Activated CD8-positive, alpha-beta T cell treated with anti-CD3 and anti-CD28 coated beads for 36 hours (primary cell): ENCODE measurements around the gene VCX2. TPM values are rescaled to one million over a fixed set of nuclear protein-coding genes. Genes with fewer than 3 reads are reported as not detected.

Experiments used
- ATAC-seq: fragments of 200-7000 bp; cut with Tn5 transposase; one replicate; pipeline ENCODE4 v1.10.0; 2021; ENCODE audit warnings: mild to moderate bottlenecking, moderate library complexity
- CTCF ChIA-PET: fragments of 350-600 bp; sonication (Branson Sonifier 250); formaldehyde crosslinking; loops from one replicate; lab custom pipeline; 2021; ENCODE audit warnings: antibody characterized with exemption; lab: Charles Lee
- POLR2A ChIA-PET: fragments of 350-600 bp; sonication (Branson Sonifier 250); formaldehyde crosslinking; loops from one replicate; lab custom pipeline; 2021; ENCODE audit warnings: antibody characterized with exemption; lab: Charles Lee
- DNase-seq: peaks from one replicate; pipeline ENCODE4 v3.0.0-alpha.2; 2020
- H3K27ac Mint-ChIP-seq: one replicate; pipeline ENCODE4 v1.8.0; 2021; ENCODE audit warnings: mild to moderate bottlenecking, mixed read lengths
- H3K27me3 Mint-ChIP-seq: one replicate; pipeline ENCODE4 v1.8.0; 2021; ENCODE audit warnings: mixed read lengths
- H3K36me3 Mint-ChIP-seq: one replicate; pipeline ENCODE4 v1.8.0; 2021; ENCODE audit warnings: low read depth, mixed read lengths
- H3K4me1 Mint-ChIP-seq: one replicate; pipeline ENCODE4 v1.8.0; 2021; ENCODE audit warnings: low read depth, mixed read lengths
- H3K4me3 Mint-ChIP-seq: one replicate; pipeline ENCODE4 v1.8.0; 2021; ENCODE audit warnings: mild to moderate bottlenecking, moderate library complexity, mixed read lengths
- H3K9me3 Mint-ChIP-seq: one replicate; pipeline ENCODE4 v1.8.0; 2021; ENCODE audit warnings: mixed read lengths
- intact Hi-C: fragments of 100-400 bp; cut with micrococcal nuclease; formaldehyde crosslinking; loops from one replicate; pipeline ENCODE4 v1.10.0; 2022
- total RNA-seq, 2 experiments: library from RNA; stranded (reverse); gene quantifications; one replicate each; pipeline ENCODE4 v1.2.3, GENCODE V29; 2021
- TF ChIP-seq, protein P1 (sequence below): fragments of 200-600 bp; IDR thresholded peaks from one replicate; pipeline ENCODE4 v1.8.0; 2022; ENCODE audit warnings: antibody characterized with exemption, mild to moderate bottlenecking

The VCX2 gene
- total RNA-seq, 2 experiments from 2014 or later = not detected

GRCh38 chrX:8140986-8141744 is 29.9 kb downstream of the VCX2 start:
- ATAC-seq (no peak), DNase-seq (no peak)
- intact Hi-C loops = no loop called here
- H3K4me1 Mint-ChIP-seq = no peaks in the 10 kb centered on the region
- H3K4me3 Mint-ChIP-seq = no peak overlapping the region
- peaks cover 2% of the 10 kb centered on the region for H3K36me3 Mint-ChIP-seq
- POLR2A ChIA-PET = no interaction called here
- no peaks in the 10 kb centered on the region for H3K9me3 Mint-ChIP-seq
- CTCF ChIA-PET = no interaction called here
- H3K27me3 Mint-ChIP-seq = no peaks in the 10 kb centered on the region
- TF ChIP-seq, protein P1, sequence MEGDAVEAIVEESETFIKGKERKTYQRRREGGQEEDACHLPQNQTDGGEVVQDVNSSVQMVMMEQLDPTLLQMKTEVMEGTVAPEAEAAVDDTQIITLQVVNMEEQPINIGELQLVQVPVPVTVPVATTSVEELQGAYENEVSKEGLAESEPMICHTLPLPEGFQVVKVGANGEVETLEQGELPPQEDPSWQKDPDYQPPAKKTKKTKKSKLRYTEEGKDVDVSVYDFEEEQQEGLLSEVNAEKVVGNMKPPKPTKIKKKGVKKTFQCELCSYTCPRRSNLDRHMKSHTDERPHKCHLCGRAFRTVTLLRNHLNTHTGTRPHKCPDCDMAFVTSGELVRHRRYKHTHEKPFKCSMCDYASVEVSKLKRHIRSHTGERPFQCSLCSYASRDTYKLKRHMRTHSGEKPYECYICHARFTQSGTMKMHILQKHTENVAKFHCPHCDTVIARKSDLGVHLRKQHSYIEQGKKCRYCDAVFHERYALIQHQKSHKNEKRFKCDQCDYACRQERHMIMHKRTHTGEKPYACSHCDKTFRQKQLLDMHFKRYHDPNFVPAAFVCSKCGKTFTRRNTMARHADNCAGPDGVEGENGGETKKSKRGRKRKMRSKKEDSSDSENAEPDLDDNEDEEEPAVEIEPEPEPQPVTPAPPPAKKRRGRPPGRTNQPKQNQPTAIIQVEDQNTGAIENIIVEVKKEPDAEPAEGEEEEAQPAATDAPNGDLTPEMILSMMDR = no peak
- no peak overlapping the region for H3K27ac Mint-ChIP-seq

- DNase-seq (no peak), ATAC-seq (no peak)
- intact Hi-C loops = no loop called here
- ChIA-PET CTCF (no interaction called here), POLR2A (no interaction called here)
- TF ChIP-seq, protein P1 = no peak
- H3K27ac Mint-ChIP-seq = no peak overlapping the region
- peaks cover 2% of the 10 kb centered on the region for H3K36me3 Mint-ChIP-seq
- no peaks in the 10 kb centered on the region for H3K4me1 Mint-ChIP-seq
- H3K27me3 Mint-ChIP-seq = no peaks in the 10 kb centered on the region
- no peak overlapping the region for H3K4me3 Mint-ChIP-seq
- no peaks in the 10 kb centered on the region for H3K9me3 Mint-ChIP-seq
Observed at GRCh38 chrX:8139716-8140115, 31.4 kb downstream of the VCX2 start.

DNA sequence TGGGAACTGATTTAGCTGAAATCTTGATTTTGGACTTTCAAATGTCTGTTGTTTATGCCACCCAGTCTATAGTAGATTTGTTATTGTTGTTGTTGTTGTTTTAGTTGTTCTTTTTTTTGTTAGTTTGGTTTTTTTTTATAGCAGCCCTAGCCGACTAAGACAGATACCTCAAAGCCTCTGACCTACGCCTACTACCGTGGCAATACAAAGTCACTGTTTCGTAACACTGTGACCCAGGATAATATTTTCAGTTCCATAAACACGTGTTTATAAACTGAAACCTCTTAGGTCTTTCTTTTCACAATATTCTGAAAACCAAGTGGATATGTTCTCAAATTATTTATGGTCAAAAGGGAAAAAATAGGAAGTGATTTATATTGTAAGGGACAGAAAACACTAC is 32.8 kb downstream of the VCX2 start:
- DNase-seq (no peak), ATAC-seq (no peak)
- H3K4me1 Mint-ChIP-seq = no peaks in the 10 kb centered on the region
- no peaks in the 10 kb centered on the region for H3K36me3 Mint-ChIP-seq
- no peaks in the 10 kb centered on the region for H3K9me3 Mint-ChIP-seq
- TF ChIP-seq, protein P1 = no peak
- no peaks in the 10 kb centered on the region for H3K27me3 Mint-ChIP-seq
- CTCF ChIA-PET = no interaction called here
- intact Hi-C loops = no loop called here
- POLR2A ChIA-PET = no interaction called here
- H3K27ac Mint-ChIP-seq = no peak overlapping the region
- no peak overlapping the region for H3K4me3 Mint-ChIP-seq

DNA sequence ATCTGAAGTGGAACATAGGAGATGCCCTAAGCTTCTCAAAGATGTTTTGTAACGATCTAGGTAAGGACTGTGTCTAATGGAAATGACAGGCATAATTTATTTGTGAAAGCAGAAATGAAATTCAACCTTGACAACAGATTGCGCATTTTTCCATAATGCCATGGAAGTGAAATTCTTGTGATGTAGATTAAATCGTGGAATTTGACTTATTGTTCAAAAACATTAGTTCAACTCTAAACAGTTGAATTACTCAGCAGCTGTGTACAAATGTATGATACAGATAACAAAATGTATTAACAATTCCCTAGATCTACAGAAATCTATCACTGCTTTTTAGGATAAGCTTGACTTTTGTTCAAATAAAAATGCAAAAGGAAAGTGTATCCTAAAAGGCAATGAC is 44.4 kb downstream of the VCX2 start:
- H3K27ac Mint-ChIP-seq = no peak overlapping the region
- no peak for DNase-seq
- no peaks in the 10 kb centered on the region for H3K9me3 Mint-ChIP-seq
- intact Hi-C loops = no loop called here
- H3K27me3 Mint-ChIP-seq = no peaks in the 10 kb centered on the region
- ChIA-PET CTCF (no interaction called here), POLR2A (no interaction called here)
- H3K4me3 Mint-ChIP-seq = no peak overlapping the region
- no peak for ATAC-seq
- H3K36me3 Mint-ChIP-seq = no peaks in the 10 kb centered on the region
- H3K4me1 Mint-ChIP-seq = no peaks in the 10 kb centered on the region
- TF ChIP-seq, protein P1 = no peak

GRCh38 chrX:8126092-8126491 is 45.0 kb downstream of the VCX2 start:
- H3K9me3 Mint-ChIP-seq = no peaks in the 10 kb centered on the region
- ATAC-seq (no peak), DNase-seq (no peak)
- ChIA-PET POLR2A (no interaction called here), CTCF (no interaction called here)
- TF ChIP-seq, protein P1 = no peak
- H3K36me3 Mint-ChIP-seq = no peaks in the 10 kb centered on the region
- no peaks in the 10 kb centered on the region for H3K4me1 Mint-ChIP-seq
- H3K4me3 Mint-ChIP-seq = no peak overlapping the region
- H3K27ac Mint-ChIP-seq = no peak overlapping the region
- intact Hi-C loops = no loop called here
- no peaks in the 10 kb centered on the region for H3K27me3 Mint-ChIP-seq
